Activated CD4-positive, alpha-beta memory T cell treated with anti-CD3 and anti-CD28 coated beads for 36 hours (primary cell): Measurements from ENCODE around the gene SLFN14. TPM values are rescaled to one million over a fixed set of nuclear protein-coding genes. Genes with fewer than 3 reads are reported as not detected.
"Not testable (repeated sequence)": the region's sequence is repeated elsewhere in the genome, so short reads cannot be mapped to it uniquely, and the experiment has no call there.

Experiments
- CTCF ChIA-PET: fragments of 350-600 bp; sonication (Branson Sonifier 250); formaldehyde crosslinking; loops from one replicate; lab custom pipeline; 2021; ENCODE audit warnings: antibody characterized with exemption, inconsistent platforms; lab: Charles Lee
- POLR2A ChIA-PET: fragments of 350-600 bp; sonication (Branson Sonifier 250); formaldehyde crosslinking; loops from one replicate; lab custom pipeline; 2021; ENCODE audit warnings: antibody characterized with exemption; lab: Charles Lee
- DNase-seq: peaks from one replicate; pipeline ENCODE4 v3.0.0-alpha.2; 2020
- H3K27ac Mint-ChIP-seq: one replicate; pipeline ENCODE4 v1.8.0; 2021; ENCODE audit warnings: mixed read lengths
- H3K27me3 Mint-ChIP-seq: one replicate; pipeline ENCODE4 v1.8.0; 2021; ENCODE audit warnings: mixed read lengths
- H3K36me3 Mint-ChIP-seq: one replicate; pipeline ENCODE4 v1.8.0; 2021; ENCODE audit warnings: mixed read lengths
- H3K4me1 Mint-ChIP-seq: one replicate; pipeline ENCODE4 v1.8.0; 2021; ENCODE audit warnings: low read depth, mixed read lengths
- H3K4me3 Mint-ChIP-seq: one replicate; pipeline ENCODE4 v1.8.0; 2021; ENCODE audit warnings: mild to moderate bottlenecking, mixed read lengths
- H3K9me3 Mint-ChIP-seq: one replicate; pipeline ENCODE4 v1.8.0; 2021; ENCODE audit warnings: mixed read lengths
- intact Hi-C: fragments of 100-400 bp; cut with micrococcal nuclease; formaldehyde crosslinking; loops from one replicate; pipeline ENCODE4 v1.15.1; 2023
- total RNA-seq, 2 experiments: library from RNA; stranded (reverse); gene quantifications; one replicate each; pipeline ENCODE4 v1.2.3, GENCODE V29; 2021

SLFN14 gene
- total RNA-seq, 2 experiments from 2014 or later: not detected

- intact Hi-C loops: loop anchor here (1.0 to 2.0 kb wide), 2 partner anchors 28 to 46 kb away; partner anchors contain the start of gene AP2B1
- peaks cover 39% of the 10 kb centered on the region for H3K4me1 Mint-ChIP-seq
- peak overlapping the region; percentile 77 for H3K4me3 Mint-ChIP-seq
- peaks cover 18% of the 10 kb centered on the region for H3K36me3 Mint-ChIP-seq
- peak; percentile 73 for DNase-seq
- peak overlapping the region; percentile 97 for H3K27ac Mint-ChIP-seq
- ChIA-PET CTCF (interaction anchor here (1.0 to 9.2 kb wide), 4 partner anchors 207 to 233 kb away, joined by 3 to 177 read pairs (median 6); no protein-coding TSS in a partner anchor), POLR2A (interaction anchor here (0.7 kb wide), 1 partner anchor 54 kb away, joined by 3 read pairs; no protein-coding TSS in a partner anchor)
- H3K27me3 Mint-ChIP-seq: no peaks in the 10 kb centered on the region
- H3K9me3 Mint-ChIP-seq: no peaks in the 10 kb centered on the region
Measured at GRCh38 chr17:35540589-35541404, 19.8 kb downstream of the SLFN14 start.

GRCh38 chr17:35539659-35540026 is 21.0 kb downstream of the SLFN14 start:
- intact Hi-C loops: loop anchor here (1.0 to 5.0 kb wide), 9 partner anchors 39 to 557 kb away; partner anchors contain the start of genes AP2B1, LIG3, PEX12 and SLFN12
- H3K27ac Mint-ChIP-seq: peak overlapping the region; percentile 97
- POLR2A ChIA-PET: interaction anchor here (0.7 to 3.9 kb wide), 7 partner anchors 28 to 297 kb away, joined by 3 to 33 read pairs (median 4); partner anchors contain the start of genes AP2B1, PEX12, SLFN11 and SLFN5
- H3K9me3 Mint-ChIP-seq: no peaks in the 10 kb centered on the region
- CTCF ChIA-PET: interaction anchor here (0.6 to 9.2 kb wide), 25 partner anchors 11 to 398 kb away, joined by 3 to 177 read pairs (median 4); partner anchors contain the start of genes AP2B1, NLE1, PEX12 and SLFN11
- peaks cover 23% of the 10 kb centered on the region for H3K36me3 Mint-ChIP-seq
- no peaks in the 10 kb centered on the region for H3K27me3 Mint-ChIP-seq
- DNase-seq: no peak
- H3K4me1 Mint-ChIP-seq: peaks cover 35% of the 10 kb centered on the region
- H3K4me3 Mint-ChIP-seq: peak overlapping the region; percentile 77

GRCh38 chr17:35537601-35538141 is 22.9 kb downstream of the SLFN14 start, which contains the start of gene SLFN12L:
TSS of gene SLFN12L (minus strand) at chr17:35537678. CDS start at chr17:35522364, 15,314 bp downstream.
- CTCF ChIA-PET: interaction anchor here (0.6 to 9.2 kb wide), 7 partner anchors 50 to 493 kb away, joined by 3 to 177 read pairs (median 9); partner anchors contain the start of gene SLFN5
- POLR2A ChIA-PET: interaction anchor here (0.7 to 3.9 kb wide), 13 partner anchors 10 to 531 kb away, joined by 3 to 33 read pairs (median 4); partner anchors contain the start of genes PEX12, SLFN11, SLFN5 and TAF15
- peaks cover 40% of the 10 kb centered on the region for H3K4me1 Mint-ChIP-seq
- no peaks in the 10 kb centered on the region for H3K27me3 Mint-ChIP-seq
- peak within 1 kb of the TSS; percentile 97 for H3K27ac Mint-ChIP-seq
- no peaks in the 10 kb centered on the region for H3K9me3 Mint-ChIP-seq
- DNase-seq: peak; percentile 51
- peak within 1 kb of the TSS; percentile 75 for H3K4me3 Mint-ChIP-seq
- intact Hi-C loops: loop anchor here (1.0 to 5.0 kb wide), 6 partner anchors 51 to 555 kb away; partner anchors contain the start of genes LIG3, SLFN11 and SLFN12
- H3K36me3 Mint-ChIP-seq: peaks cover 30% of the 10 kb centered on the region

- Mint-ChIP-seq H3K27ac (peak overlapping the region; percentile 97), H3K27me3 (no peaks in the 10 kb centered on the region), H3K9me3 (no peaks in the 10 kb centered on the region), H3K36me3 (peaks cover 32% of the 10 kb centered on the region), H3K4me3 (peak overlapping the region; percentile 75), H3K4me1 (peaks cover 47% of the 10 kb centered on the region)
- ChIA-PET CTCF (interaction anchor here (0.6 to 9.2 kb wide), 10 partner anchors 42 to 492 kb away, joined by 3 to 177 read pairs (median 3); partner anchors contain the start of gene SLFN11), POLR2A (interaction anchor here (0.7 to 3.9 kb wide), 18 partner anchors 9 to 532 kb away, joined by 3 to 33 read pairs (median 3); partner anchors contain the start of genes PEX12, SLFN11, SLFN13 and SLFN5)
- peak; percentile 57 for DNase-seq
- intact Hi-C loops: loop anchor here (1.0 to 5.0 kb wide), 4 partner anchors 164 to 554 kb away; partner anchors contain the start of genes LIG3 and SLFN11
Measured at GRCh38 chr17:35536664-35537171, 23.9 kb downstream of the SLFN14 start.

- ChIA-PET CTCF (interaction anchor here (1.0 to 9.2 kb wide), 8 partner anchors 43 to 394 kb away, joined by 3 to 177 read pairs (median 7); partner anchors contain the start of genes NLE1, PEX12, SLFN11 and SLFN5), POLR2A (interaction anchor here (0.7 to 2.7 kb wide), 9 partner anchors 48 to 358 kb away, joined by 3 to 14 read pairs (median 4); partner anchors contain the start of genes AP2B1, SLFN11 and SLFN13)
- peak overlapping the region; percentile 97 for H3K27ac Mint-ChIP-seq
- peaks cover 37% of the 10 kb centered on the region for H3K36me3 Mint-ChIP-seq
- H3K4me1 Mint-ChIP-seq: peaks cover 51% of the 10 kb centered on the region
- not testable (repeated sequence) for H3K9me3 Mint-ChIP-seq, H3K27me3 Mint-ChIP-seq
- intact Hi-C loops: loop anchor here (5.0 kb wide), 2 partner anchors 373 to 553 kb away; partner anchors contain the start of gene LIG3
- DNase-seq: peak; percentile 53
- peak overlapping the region; percentile 75 for H3K4me3 Mint-ChIP-seq
Measured at GRCh38 chr17:35535406-35535805, 25.2 kb downstream of the SLFN14 start.

- Mint-ChIP-seq H3K4me3 (peak overlapping the region; percentile 75), H3K4me1 (peaks cover 48% of the 10 kb centered on the region), H3K36me3 (peaks cover 41% of the 10 kb centered on the region), H3K27me3 (no peaks in the 10 kb centered on the region), H3K27ac (peak overlapping the region; percentile 97), H3K9me3 (no peaks in the 10 kb centered on the region)
- CTCF ChIA-PET: interaction anchor here (0.5 to 9.2 kb wide), 18 partner anchors 20 to 393 kb away, joined by 3 to 177 read pairs (median 4); partner anchors contain the start of genes NLE1, PEX12, SLFN11 and SLFN5
- DNase-seq: no peak
- intact Hi-C loops: loop anchor here (5.0 kb wide), 2 partner anchors 372 to 552 kb away; partner anchors contain the start of gene LIG3
- POLR2A ChIA-PET: interaction anchor here (0.6 to 2.7 kb wide), 12 partner anchors 47 to 393 kb away, joined by 3 to 14 read pairs (median 4); partner anchors contain the start of genes AP2B1, NLE1 and SLFN11
Measured at GRCh38 chr17:35534576-35535093, 26.0 kb downstream of the SLFN14 start.

GRCh38 chr17:35531160-35531559 is 29.5 kb downstream of the SLFN14 start:
- Mint-ChIP-seq H3K4me3 (no peak overlapping the region), H3K4me1 (peaks cover 62% of the 10 kb centered on the region), H3K27ac (peak overlapping the region; percentile 80), H3K36me3 (peaks cover 44% of the 10 kb centered on the region), H3K27me3 (no peaks in the 10 kb centered on the region), H3K9me3 (peaks cover 8% of the 10 kb centered on the region)
- DNase-seq: no peak
- intact Hi-C loops: no loop called here
- CTCF ChIA-PET: interaction anchor here (0.9 to 1.8 kb wide), 4 partner anchors 44 to 221 kb away, joined by 3 to 5 read pairs (median 4); partner anchors contain the start of gene SLFN11
- POLR2A ChIA-PET: interaction anchor here (2.7 kb wide), 1 partner anchor 158 kb away, joined by 9 read pairs; the partner anchor contains the start of gene SLFN11

- intact Hi-C loops: no loop called here
- ChIA-PET POLR2A (interaction anchor here (2.7 kb wide), 1 partner anchor 157 kb away, joined by 9 read pairs; the partner anchor contains the start of gene SLFN11), CTCF (interaction anchor here (0.6 to 0.9 kb wide), 2 partner anchors 9 to 275 kb away, joined by 3 to 8 read pairs; no protein-coding TSS in a partner anchor)
- peaks cover 8% of the 10 kb centered on the region for H3K9me3 Mint-ChIP-seq
- H3K4me1 Mint-ChIP-seq: peaks cover 75% of the 10 kb centered on the region
- peak overlapping the region; percentile 80 for H3K27ac Mint-ChIP-seq
- no peak for DNase-seq
- H3K4me3 Mint-ChIP-seq: no peak overlapping the region
- peaks cover 39% of the 10 kb centered on the region for H3K36me3 Mint-ChIP-seq
- no peaks in the 10 kb centered on the region for H3K27me3 Mint-ChIP-seq
Measured at GRCh38 chr17:35529866-35530265, 30.8 kb downstream of the SLFN14 start.

GRCh38 chr17:35529326-35529725 is 31.3 kb downstream of the SLFN14 start:
- H3K9me3 Mint-ChIP-seq, H3K27me3 Mint-ChIP-seq, intact Hi-C loops, H3K4me3 Mint-ChIP-seq, DNase-seq, H3K27ac Mint-ChIP-seq, POLR2A ChIA-PET: not testable (repeated sequence)
- Mint-ChIP-seq H3K36me3 (peaks cover 33% of the 10 kb centered on the region), H3K4me1 (peaks cover 76% of the 10 kb centered on the region)
- CTCF ChIA-PET: interaction anchor here (0.9 kb wide), 1 partner anchor 9 kb away, joined by 3 read pairs; no protein-coding TSS in a partner anchor

GRCh38 chr17:35523296-35523695 is 37.3 kb downstream of the SLFN14 start:
- ChIA-PET CTCF (interaction anchor here (0.6 to 2.0 kb wide), 2 partner anchors 9 to 10 kb away, joined by 3 to 9 read pairs; no protein-coding TSS in a partner anchor), POLR2A (interaction anchor here (2.2 kb wide), 1 partner anchor 36 kb away, joined by 7 read pairs; no protein-coding TSS in a partner anchor)
- Mint-ChIP-seq H3K4me1 (peaks cover 92% of the 10 kb centered on the region), H3K9me3 (no peaks in the 10 kb centered on the region), H3K27ac (peak overlapping the region; percentile 28), H3K36me3 (peaks cover 38% of the 10 kb centered on the region), H3K27me3 (no peaks in the 10 kb centered on the region), H3K4me3 (no peak overlapping the region)
- intact Hi-C loops: no loop called here
- no peak for DNase-seq
